Measurements from ENCODE around the gene GHITM.
"Not testable (repeated sequence)": the region's sequence is repeated elsewhere in the genome, so short reads cannot be mapped to it uniquely, and the experiment has no call there.

GHITM gene

DNA sequence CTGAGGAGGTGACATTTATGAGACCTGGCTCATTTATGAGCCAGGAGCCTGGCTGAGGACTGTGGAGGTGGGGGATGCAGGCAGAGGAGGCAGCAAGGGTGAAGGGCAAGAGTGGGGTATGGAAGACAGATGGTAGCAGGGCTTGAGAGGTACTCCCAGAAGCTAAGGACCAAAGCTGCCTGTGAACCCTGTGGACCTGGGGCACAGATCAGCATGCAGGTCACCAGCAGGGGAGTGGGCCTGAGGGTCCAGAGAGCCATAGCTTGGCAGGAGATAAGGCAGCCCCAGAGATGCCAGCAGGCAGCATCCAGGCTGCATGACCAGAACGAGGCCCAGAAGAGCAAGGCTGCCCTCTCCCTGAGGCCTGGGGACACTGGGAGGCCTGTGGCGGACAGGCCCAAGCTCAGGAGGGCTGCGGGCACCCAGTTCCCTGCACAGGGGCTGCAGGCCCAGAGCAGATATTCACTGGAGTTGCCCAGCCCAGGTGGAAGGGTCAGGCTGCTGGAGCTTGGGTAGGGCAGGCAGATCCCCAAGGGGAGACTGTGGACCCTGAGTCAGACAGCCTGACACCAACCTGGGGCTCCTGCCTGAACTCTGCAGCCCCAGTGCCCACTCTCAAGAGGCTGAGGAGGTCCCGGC lies 37.6 kb downstream of the GHITM start:
- DNase-seq, result no peak

DNA sequence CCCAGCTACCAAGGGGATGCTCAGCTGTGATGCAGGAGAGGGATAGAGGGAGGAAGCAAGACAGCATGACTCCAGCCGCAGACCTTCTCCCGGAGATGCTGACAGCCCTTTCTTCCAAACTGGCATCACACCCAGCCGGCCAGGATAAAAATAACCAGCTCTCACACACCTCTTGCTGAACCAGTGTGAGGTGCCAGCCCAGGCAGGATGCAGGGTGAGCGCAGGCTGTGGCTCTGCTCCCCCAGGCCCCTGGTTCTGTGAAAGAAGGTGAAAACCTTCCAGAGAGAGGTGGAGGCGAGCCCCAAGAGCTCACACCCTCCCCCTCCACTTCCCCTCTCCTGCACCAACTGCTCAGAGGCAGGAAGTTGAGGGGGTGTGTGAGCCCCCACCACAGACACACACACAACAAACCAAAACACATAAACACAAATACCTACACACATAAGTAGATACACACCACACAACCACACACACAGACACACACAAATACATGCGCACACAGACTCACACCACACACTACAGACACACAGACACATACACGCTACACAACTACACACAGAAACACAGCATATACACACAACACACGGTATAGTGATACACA lies 38.3 kb downstream of the GHITM start:
- DNase-seq, result no peak

DNA sequence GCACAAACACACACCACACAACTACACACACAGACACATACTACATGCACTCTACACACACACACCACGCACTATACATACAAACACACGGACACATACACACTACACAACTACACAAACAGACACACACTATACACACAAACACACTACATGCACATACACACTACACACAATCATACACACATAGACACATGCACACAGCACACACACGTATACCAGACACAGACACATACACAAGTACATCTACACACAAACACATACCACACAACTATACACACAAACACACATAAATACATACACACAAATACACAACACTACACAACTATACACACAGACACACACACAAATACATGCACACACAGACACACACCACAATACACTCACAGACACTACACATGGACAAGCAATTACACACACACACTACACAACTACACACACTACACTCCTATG lies 38.9 kb downstream of the GHITM start:
- DNase-seq, result no peak

DNA sequence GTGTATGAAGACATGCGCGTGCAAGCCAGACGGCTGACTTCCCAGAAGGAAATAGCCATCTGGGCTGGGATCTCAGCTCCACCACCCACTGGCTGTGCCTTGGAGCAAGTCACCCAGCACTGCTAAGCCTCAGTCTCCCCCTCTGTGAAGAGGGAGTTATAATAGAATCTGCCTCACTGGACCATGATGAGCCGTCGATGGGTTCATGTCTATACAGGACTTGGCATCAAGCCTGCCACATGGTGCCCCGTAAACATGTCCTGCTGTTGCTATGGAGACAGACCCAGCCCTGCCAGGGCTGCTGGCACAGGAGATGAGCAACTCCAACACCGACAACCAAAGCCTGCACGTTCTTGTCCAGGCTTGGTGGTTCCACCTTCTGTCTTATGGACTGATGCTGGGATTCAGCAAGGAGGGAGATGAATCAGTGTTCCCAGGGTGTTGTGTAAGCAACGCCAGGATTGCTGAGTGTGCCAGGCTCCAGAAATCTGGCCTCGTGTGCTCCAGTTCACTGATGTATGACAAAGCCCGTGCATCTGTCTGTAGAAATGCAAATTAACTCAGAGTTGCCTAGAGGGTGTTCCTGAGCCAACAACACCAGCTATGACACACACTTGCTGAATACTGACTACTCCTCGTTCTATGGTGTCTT lies 39.9 kb downstream of the GHITM start:
- no peak for DNase-seq

DNA sequence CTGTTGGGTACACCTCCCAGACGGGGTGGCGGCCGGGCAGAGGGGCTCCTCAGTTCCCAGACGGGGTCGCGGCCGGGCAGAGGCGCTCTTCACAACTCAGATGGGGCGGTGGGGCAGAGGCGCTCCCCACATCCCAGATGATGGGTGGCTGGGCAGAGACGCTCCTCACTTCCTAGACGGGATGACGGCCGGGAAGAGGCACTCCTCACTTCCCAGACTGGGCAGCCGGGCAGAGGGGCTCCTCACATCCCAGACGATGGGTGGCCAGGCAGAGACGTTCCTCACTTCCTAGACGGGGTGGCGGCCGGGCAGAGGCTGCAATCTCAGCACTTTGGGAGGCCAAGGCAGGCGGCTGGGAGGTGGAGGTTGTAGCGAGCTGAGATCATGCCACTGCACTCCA lies 41.1 kb downstream of the GHITM start:
- not testable (repeated sequence) for DNase-seq

DNA sequence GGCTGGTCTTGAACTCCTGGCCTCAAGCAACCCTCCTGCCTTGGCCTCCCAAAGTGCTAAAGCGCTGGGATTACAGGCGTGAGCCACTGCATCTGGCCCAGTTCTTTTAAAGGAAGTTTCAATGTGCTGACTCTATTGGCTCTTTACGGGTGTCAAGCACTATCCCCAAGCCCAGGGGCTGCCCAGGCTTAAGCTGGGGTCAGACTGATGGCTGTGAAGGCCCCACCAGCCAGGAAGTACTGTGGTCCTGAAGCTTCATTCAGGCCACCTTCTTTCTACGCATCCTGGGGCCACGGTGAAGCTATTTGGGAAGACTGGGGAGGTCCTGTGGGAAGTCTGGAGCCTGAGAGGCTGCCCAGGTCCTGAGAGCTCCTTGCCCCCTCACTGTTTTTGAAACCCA lies 42.3 kb downstream of the GHITM start:
- DNase-seq, result no peak

DNA sequence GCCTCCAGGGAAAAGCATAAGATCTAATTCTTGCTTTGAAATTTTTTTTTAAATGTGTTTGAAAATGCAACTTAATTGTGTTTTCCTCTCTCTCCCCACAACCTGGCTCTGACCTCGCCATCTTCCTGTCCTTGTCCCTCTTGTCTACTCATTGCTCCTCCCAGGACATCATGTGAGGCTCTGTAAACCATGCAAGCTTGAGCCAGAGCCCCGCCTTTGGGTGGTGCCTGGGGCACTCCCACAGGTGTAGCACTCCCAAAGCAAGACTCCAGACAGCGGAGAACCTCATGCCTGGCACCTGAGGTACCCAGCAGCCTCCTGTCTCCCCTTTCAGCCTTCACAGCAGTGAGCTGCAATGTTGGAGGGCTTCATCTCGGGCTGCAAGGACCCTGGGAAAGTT lies 45.2 kb downstream of the GHITM start:
- no peak for DNase-seq

DNA sequence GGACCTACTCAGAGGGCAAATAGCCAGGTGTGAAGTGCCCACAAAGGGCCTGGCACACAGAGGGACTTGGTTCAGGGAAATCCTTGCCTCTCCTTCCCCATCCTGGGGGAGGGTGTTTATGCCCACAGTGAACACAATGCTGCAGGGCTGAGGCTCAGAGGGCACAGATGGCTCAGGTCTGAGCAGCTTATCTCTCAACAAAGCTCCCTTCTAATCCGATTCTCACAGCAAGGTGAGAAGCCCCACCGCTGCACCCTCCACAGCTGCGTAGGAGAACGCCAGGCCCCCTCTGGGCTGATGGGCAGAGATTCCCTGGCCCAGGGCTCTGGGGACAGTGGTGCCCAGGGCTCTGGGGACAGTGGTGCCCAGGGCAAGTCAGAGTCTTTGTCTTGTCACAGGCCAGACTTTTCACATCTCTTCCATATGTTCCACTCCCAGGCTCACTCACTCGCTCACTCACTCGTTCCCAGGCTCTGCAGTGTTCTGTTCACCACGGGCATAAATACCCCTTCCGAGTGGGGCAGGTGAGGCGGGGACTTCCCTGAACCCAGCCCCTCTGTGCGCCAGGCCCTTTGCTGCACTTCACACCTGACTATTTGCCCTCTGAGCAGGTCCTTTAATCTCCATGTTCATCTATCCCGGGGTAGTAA lies 46.3 kb downstream of the GHITM start:
- DNase-seq, result no peak

DNA sequence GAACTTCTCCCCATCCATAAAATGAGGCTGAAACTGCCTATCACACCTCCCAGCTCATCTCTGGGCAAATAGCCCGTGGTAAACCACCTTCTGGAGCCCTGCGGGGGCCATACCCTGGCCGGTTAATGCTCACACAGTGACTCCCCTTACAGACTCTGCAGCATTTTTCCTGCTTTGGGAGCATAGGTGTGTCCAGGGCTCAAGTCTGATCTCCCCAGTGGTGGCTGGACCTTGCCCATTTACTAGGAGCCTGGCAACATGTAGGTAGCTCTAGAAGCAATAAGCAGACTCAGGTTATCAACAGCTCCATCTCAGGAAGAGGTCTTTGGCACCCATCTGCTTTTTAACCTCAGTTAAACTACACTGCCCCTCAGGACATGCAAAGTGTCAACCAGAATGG lies 49.5 kb downstream of the GHITM start:
- DNase-seq, result no peak

DNA sequence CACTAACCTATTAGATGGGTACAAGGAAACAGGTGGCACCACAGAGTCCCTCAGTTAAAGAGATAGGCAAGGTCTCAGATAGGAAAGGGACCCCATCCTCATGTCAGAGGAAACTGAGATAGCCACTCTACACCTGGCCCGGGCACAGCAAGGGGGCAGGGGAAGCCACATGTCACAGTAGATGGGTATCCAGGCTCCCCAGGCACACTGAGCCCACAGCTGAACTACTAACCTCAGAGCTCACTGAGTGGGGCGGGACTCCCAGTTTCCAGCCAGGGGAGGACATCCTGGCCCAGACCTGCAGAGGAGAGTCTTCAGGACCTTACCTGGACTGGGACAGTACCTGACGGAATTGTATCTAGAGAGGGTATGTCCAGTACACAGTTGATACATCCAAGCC lies 51.3 kb downstream of the GHITM start:
- DNase-seq, result no peak

DNA sequence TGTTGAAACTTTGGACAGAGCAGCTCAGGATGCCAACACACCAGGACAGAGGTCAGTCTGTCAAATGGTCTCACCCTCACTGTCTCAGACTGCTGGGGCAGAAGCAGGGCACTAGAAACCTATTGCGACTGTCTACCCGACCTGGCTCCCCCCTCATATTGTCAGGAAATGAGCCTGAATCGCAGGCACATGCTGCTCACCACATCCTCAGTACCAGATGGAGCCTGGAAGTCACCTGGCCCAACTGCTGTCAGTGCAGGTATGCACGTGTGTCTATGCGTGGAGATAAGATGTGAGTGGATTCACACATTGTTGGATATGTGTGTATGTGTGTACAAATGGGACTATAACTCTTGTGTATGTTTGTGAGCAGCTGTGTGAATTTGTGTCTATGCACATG lies 51.8 kb downstream of the GHITM start:
- DNase-seq, result no peak

DNA sequence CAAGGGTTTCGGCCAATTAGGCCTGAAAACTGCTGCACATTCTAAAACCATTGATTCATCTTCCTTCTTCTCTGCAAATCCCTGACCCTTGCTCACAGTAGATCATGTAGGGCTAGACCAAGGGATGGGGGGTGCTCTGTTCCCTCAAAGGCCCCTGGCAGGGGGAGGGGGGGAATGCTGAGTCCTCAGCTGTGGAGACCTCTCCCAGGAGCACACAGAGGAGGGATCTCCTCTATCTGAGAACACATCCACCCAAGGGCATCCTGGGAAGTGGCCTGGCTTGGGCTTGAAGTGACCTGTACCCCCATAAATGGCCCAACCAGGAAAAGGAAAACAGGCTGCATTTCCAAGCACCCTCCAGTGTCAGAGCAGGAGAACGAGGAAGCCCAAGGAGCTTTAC lies 54.0 kb downstream of the GHITM start:
- DNase-seq, result no peak

DNA sequence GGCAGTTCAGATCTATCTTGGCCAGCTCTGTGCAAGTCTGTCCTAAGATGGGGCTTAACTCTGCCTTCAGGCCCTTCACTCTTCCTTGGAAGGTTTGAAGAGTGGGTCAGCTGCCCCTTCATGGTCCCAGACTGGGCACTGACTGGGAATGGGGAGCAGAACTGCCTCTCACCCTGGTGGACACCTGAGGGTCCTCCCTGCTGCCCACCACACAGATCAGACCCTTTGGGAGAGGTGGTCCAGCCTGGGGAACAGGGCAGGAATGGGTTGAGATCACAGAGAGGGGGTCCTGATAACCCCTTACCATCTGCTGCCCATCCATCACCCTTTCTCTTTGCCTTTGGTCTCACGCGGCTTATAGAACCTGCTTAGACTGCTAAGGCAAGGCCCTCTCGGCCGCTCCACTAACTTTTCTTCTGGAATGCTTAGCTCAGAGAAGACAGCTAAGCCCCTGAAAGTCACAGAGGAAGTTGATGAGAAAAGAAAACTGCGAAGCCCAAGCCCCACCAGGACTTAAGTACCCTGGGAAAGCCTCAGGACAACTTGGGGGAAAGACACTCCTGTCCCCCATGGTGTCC lies 54.6 kb downstream of the GHITM start:
- DNase-seq, result no peak

DNA sequence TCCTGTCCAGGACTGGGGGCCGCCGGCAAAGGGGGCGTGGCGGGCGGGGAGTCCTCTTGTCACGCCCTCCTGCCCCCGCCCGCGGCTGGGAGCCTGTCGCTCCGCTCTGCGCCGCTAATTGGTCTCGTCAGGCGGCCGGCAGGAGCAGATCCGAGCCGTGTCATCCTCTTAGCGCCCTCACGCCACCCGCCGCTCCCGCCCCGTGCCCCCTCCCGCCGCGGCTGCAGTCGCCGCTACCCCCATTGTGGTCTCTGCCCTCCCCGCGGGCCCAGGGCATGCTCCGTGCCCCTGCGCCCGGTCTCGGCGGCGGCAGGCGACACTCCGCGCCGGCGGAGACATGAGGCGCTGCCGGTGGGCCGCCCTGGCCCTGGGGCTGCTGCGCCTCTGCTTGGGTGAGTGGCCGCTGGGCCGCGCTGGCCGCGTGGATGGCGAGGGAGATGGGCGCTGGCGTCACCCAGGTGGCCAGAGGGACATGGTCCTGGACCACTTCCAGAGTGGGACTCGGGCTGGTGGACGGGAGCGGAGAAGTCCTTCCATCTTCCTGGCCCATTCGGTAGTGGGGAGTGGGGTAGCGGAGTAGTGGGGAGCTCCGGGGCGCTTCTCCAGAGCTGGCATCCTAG lies 55.2 kb downstream of the GHITM start, which contains the start of gene CDHR1:
Gene CDHR1 (plus strand): TSS at position 114 of the 620 bp plus-strand sequence. CDS start 224 bp downstream, at position 338.
- no peak for DNase-seq

DNA sequence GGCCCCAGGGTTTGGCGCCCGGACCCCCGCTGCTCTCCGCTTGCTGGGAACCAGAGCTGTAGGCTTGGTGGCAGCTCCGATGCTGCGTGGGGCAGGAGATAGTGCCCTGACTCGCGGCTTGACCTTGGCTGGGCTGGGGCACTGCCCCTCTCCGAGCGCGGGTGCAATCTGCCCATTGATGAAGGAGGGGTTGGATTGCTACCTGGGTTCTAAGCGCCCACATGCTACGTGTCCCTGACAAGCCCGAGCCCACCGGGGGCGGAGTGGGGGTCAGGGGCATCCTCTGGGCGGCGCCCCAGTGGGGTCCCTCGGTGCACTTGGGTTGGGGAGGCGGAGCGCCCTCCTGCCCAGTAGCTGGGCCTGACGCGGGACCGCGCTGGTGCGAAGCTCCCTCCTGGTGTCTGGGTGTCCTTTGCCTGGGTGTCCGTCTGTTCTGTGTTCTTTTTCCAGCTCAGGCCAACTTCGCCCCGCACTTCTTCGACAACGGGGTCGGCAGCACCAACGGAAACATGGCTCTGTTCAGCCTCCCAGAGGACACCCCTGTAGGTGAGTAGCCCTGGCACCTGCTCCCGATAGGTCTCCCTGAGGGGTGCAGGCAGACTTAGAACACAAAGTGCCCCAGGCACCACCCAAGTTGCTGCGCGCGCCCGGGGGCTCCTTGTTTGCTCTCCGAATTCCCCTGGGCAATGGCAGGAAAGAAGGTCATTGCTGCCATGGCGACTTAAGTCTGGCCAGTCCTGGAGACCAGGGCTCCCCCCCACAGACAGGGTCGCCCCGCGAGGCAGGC lies 55.9 kb downstream of the GHITM start:
- DNase-seq, result no peak

DNA sequence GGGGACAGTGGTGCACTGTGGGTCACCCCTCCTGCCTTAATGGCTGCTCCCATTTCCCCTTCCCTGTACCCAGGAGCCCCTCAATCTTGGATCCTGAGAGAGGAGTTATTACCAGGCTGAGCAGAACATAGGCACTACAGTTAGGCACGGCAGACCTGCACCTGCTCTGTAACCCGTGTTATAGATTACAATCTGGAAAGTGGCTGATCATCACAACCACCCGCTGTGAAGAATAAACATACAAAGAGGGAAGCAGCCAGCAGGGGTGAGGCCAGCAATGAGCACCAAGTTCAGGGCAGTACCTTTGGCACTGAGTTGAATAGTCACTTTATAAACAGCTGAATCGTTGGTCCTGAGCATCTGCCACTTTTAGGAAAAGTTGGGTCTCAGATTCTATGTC lies 56.8 kb downstream of the GHITM start:
- DNase-seq, result no peak

DNA sequence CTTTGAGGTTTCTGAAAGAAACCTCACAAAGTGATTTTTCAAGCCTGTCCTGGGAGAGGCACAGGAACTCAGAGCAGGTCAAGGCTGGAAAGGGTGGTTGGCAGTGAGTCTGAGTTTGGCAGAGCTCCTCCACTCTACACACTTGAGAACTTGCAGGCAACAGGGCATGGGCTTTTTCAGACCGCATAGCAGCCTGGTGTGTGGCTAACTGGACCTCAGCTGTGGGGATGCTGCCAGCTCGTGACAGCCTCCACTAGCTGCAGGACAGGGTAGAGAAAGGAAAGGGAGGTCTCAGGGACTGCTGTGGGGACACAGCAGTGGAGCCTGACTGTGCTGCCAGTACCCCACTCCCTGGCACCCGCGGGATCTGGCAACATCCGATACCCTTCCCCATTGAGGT lies 57.6 kb downstream of the GHITM start:
- DNase-seq, result no peak

DNA sequence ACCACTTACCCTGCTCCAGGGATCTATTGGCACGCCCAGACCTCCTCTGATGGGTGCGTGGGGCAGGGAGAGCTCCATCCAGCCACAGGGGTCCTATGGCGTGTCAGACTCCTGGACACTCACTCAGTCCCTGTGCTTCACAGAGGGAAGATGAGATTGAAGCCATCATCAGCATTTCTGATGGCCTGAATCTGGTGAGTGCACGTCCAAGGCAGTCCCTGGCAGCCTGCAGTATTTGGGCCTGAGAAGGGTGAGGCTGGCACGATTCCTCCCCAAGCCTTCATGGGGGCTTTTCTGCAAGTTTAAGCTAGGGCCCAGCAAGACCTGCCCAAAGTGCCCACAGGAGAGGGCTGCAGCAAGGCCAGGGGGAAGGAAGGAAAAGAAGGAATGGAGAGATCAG lies 58.3 kb downstream of the GHITM start:
- DNase-seq, result no peak

DNA sequence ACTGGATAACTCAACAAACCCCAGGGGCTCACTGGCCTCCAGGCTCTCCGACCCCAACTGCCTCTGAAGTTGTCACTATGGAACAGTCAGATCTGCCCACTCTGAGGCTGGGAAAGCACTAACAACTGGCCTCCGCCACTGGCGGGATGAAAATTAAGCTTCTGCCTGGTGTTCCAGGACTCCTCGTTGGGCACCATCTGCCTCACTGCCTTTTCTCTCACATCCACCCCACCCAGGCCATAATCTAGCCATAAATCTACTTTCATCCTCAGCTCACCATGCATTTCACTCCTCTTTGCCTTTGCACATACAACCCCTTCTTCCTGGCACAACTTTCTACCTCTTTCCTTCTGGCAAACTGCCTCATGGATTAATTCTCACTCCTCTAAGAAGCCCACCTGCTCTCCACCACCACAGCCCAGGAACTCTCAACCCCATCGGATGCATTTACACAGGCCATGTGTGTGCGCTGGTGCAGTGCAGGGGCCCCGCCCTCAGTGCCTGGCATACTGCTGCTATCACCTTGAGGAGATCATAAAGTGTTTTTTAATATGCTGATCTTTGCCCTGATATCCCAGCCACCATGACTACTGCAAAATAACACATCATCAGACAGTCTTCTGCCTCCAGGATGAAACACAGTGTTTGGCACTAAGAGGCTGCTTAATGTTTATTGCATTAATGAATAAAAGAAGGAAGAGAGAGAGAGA lies 59.1 kb downstream of the GHITM start:
- DNase-seq, result no peak

DNA sequence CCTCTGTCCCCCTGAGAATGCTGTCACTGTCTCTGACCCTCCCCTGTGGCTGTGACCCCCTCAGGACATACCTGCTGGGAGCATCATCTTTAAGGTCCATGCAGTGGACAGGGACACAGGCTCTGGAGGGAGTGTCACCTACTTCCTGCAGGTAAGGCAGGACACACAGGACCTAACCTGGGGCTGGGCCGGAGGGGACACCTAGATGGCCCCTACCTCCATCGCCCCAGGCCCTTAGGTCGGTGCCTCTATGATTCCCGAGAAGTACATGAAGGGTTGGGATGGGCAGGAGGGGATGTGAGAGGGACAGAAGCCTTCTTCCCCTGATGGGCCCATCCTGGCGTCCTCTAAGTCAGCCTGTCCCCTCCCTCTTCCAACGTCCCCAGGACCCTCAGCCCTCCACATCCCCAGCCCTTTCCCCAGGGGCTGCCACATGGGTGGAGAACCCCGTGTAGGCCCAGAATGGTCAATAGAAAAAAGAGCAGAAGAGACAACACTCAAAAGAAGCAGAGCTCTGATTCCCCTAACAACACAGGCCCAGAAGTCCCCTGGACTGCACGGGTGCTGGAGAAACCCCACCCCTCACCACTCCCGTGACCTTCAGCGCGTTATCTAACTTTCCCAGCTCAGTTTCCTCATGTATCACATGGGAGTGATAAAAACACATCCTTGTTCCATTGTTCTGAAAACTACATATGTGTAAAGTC lies 61.4 kb downstream of the GHITM start:
- DNase-seq, result no peak

DNA sequence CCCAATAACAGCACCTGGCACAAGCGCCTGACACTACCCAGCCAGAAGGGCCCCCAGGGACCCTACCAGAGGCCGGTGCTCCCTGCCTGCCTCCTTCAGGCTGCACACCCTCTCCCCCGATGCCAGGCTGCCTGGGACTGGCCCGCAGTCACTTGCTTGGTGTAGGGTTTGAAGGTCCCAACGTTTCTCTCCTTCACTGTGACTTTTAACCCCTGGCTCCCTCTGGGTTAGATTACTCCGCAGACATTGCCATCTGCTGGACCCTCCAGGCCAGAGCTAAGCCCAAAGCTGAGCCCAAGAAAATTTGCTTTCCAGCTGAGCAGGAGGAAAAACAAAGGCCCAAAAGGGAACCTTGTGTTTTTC lies 61.9 kb downstream of the GHITM start:
- DNase-seq, result no peak
